ENCODE results near the gene RPRML.

Gene RPRML

DNA sequence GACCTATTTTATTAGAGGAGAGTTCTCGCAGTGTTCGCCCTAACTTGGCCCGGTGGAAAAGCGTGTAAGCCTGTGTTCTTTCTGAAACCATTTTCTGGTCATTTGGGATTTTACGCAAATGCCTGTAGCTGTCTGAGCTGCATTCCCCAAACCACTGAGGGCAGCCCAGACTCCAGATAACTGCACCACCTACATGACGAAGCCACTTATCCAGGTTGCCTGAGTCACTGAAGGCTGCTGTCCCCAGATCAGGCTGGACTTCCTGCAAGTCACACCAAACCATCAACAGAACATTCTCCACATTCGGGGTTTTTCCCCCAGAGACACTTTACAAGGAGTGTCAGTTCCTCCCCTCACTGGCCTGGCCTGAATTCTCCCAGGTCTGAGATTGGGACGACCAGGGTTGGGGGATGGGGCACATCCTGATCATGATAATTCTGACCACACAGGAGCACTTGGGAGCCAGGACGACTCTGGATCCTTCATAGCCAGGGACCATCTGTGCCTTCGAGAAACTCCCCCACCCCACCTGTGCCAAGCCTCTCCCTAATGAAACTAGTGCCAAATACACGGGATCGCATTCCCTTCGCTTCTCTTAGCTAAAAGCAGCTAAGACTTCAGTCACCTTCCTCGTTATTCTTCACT lies 2.3 kb downstream of the RPRML start:
- no peak overlapping the region for H3K9ac ChIP-seq (ENCODE audit: low read depth in 1 of 2, low read length in 2 of 2)
- no peak overlapping the region for H3K4me3 ChIP-seq (ENCODE audit: low read length in 2 of 2)

DNA sequence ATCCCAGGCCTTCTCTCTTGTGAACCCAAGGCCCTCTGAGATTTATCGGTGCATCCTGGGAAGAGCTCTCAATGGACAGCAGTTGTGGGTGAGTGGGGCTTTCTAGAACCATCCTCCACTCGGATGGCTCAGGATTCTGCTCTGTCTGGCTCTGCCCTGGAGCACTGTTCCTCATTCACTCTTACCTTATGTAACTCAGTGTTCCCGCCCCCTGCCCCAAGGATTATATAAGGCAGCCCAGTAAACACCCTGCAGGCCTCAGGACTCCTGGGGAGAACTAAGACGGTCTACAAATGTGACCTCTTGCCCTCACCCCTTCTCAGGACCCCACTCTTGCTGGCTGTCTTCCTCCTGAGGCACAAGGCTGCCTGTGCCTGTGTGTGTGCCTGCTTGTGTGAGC lies 3.8 kb downstream of the RPRML start:
- no peak overlapping the region for H3K4me3 ChIP-seq (ENCODE audit: low read length in 2 of 2)
- H3K9ac ChIP-seq (ENCODE audit: low read depth in 1 of 2, low read length in 2 of 2) = no peak overlapping the region
- H3K4me1 ChIP-seq (ENCODE audit: control insufficient read depth in 2 of 2, insufficient read depth in 2 of 2, low read length in 2 of 2) = peaks cover 11 to 14% of the 10 kb centered on the region in 2 donors
- H3K9me3 ChIP-seq (ENCODE audit: control insufficient read depth in 2 of 2, low read length in 2 of 2) = no peaks in the 10 kb centered on the region
- H3K36me3 ChIP-seq (ENCODE audit: control insufficient read depth in 2 of 2, insufficient read depth in 2 of 2, low read length in 2 of 2) = no peaks in the 10 kb centered on the region
- no peak overlapping the region for H3K27ac ChIP-seq (ENCODE audit: low read depth in 2 of 2, low read length in 2 of 2)
- peaks cover 13 to 22% of the 10 kb centered on the region in 2 donors for H3K27me3 ChIP-seq (ENCODE audit: control insufficient read depth in 2 of 2, insufficient read depth in 2 of 2, low read length in 2 of 2)

More for the DNA sequence above, 2.3 kb downstream of the RPRML start:
- peaks cover 11 to 14% of the 10 kb centered on the region in 2 donors for H3K4me1 ChIP-seq (ENCODE audit: control insufficient read depth in 2 of 2, insufficient read depth in 2 of 2, low read length in 2 of 2)
- no peaks in the 10 kb centered on the region for H3K9me3 ChIP-seq (ENCODE audit: control insufficient read depth in 2 of 2, low read length in 2 of 2)
- H3K27me3 ChIP-seq (ENCODE audit: control insufficient read depth in 2 of 2, insufficient read depth in 2 of 2, low read length in 2 of 2) = peaks cover 15 to 22% of the 10 kb centered on the region in 2 donors
- H3K27ac ChIP-seq (ENCODE audit: low read depth in 2 of 2, low read length in 2 of 2) = no peak overlapping the region
- H3K36me3 ChIP-seq (ENCODE audit: control insufficient read depth in 2 of 2, insufficient read depth in 2 of 2, low read length in 2 of 2) = no peaks in the 10 kb centered on the region

DNA sequence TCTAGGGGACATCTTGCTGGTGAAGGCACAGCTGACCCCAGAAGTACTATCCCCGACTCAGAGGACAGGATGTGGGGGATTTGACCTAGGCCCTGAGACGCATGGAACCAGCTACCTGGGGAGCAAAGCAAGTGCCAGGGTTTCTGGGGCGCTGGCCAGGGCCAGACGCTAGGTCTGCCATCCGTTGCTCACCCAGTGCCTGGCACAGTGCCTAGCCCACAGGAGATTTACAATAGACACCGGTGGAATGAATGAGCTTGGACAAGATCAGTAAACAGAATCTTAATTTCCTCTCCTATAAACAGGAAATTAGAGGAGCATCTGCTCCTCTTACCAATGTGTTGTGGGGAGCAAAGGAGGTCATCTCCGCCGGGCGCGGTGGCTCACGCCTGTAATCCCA lies 5.0 kb downstream of the RPRML start:
- Histone ChIP-seq H3K9me3 (ENCODE audit: control insufficient read depth in 2 of 2, low read length in 2 of 2) (no peaks in the 10 kb centered on the region), H3K36me3 (ENCODE audit: control insufficient read depth in 2 of 2, insufficient read depth in 2 of 2, low read length in 2 of 2) (no peaks in the 10 kb centered on the region), H3K4me1 (ENCODE audit: control insufficient read depth in 2 of 2, insufficient read depth in 2 of 2, low read length in 2 of 2) (peaks cover 6 to 10% of the 10 kb centered on the region in 2 donors), H3K27ac (ENCODE audit: low read depth in 2 of 2, low read length in 2 of 2) (no peak overlapping the region), H3K27me3 (ENCODE audit: control insufficient read depth in 2 of 2, insufficient read depth in 2 of 2, low read length in 2 of 2) (peaks cover 11 to 22% of the 10 kb centered on the region in 2 donors), H3K4me3 (ENCODE audit: low read length in 2 of 2) (no peak overlapping the region), H3K9ac (ENCODE audit: low read depth in 1 of 2, low read length in 2 of 2) (no peak overlapping the region)

GRCh38 chr17:46972346-46972745 lies 6.7 kb downstream of the RPRML start:
- Histone ChIP-seq H3K9me3 (ENCODE audit: control insufficient read depth in 2 of 2, low read length in 2 of 2) (no peaks in the 10 kb centered on the region), H3K27me3 (ENCODE audit: control insufficient read depth in 2 of 2, insufficient read depth in 2 of 2, low read length in 2 of 2) (peaks cover 6 to 10% of the 10 kb centered on the region in 2 donors), H3K4me1 (ENCODE audit: control insufficient read depth in 2 of 2, insufficient read depth in 2 of 2, low read length in 2 of 2) (peaks cover 0 to 5% of the 10 kb centered on the region in 2 donors), H3K27ac (ENCODE audit: low read depth in 2 of 2, low read length in 2 of 2) (no peak overlapping the region), H3K4me3 (ENCODE audit: low read length in 2 of 2) (no peak overlapping the region), H3K9ac (ENCODE audit: low read depth in 1 of 2, low read length in 2 of 2) (no peak overlapping the region), H3K36me3 (ENCODE audit: control insufficient read depth in 2 of 2, insufficient read depth in 2 of 2, low read length in 2 of 2) (no peaks in the 10 kb centered on the region)

GRCh38 chr17:46971647-46972300 lies 7.3 kb downstream of the RPRML start:
- peaks cover under 1 to 6% of the 10 kb centered on the region in 2 donors for H3K27me3 ChIP-seq (ENCODE audit: control insufficient read depth in 2 of 2, insufficient read depth in 2 of 2, low read length in 2 of 2)
- peaks cover 0 to 5% of the 10 kb centered on the region in 2 donors for H3K4me1 ChIP-seq (ENCODE audit: control insufficient read depth in 2 of 2, insufficient read depth in 2 of 2, low read length in 2 of 2)
- H3K4me3 ChIP-seq (ENCODE audit: low read length in 2 of 2) = no peak overlapping the region
- H3K27ac ChIP-seq (ENCODE audit: low read depth in 2 of 2, low read length in 2 of 2) = no peak overlapping the region
- no peak overlapping the region for H3K9ac ChIP-seq (ENCODE audit: low read depth in 1 of 2, low read length in 2 of 2)
- no peaks in the 10 kb centered on the region for H3K9me3 ChIP-seq (ENCODE audit: control insufficient read depth in 2 of 2, low read length in 2 of 2)
- H3K36me3 ChIP-seq (ENCODE audit: control insufficient read depth in 2 of 2, insufficient read depth in 2 of 2, low read length in 2 of 2) = no peaks in the 10 kb centered on the region

DNA sequence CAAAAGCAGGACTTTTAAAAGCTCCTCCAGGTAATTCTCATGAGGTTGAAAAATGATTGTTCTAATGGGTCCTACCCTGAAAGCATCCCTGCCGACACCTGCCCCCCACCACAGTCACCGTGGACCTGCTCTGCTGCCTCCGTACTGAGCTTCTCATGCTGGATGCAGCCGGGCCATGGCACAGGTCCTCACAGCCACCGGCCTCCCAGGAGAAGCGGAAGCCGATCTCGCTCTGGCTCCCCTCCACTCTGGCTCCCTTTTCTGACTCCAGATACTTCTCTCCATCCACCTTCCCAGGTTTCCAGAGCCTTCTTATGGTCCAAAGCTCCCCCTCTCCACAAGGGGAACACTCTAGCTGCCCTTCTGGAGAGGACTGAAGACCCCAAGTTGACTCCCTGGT lies 10.2 kb downstream of the RPRML start:
- Histone ChIP-seq H3K9ac (ENCODE audit: low read depth in 1 of 2, low read length in 2 of 2) (no peak overlapping the region), H3K27ac (ENCODE audit: low read depth in 2 of 2, low read length in 2 of 2) (no peak overlapping the region), H3K9me3 (ENCODE audit: control insufficient read depth in 2 of 2, low read length in 2 of 2) (no peaks in the 10 kb centered on the region), H3K4me3 (ENCODE audit: low read length in 2 of 2) (no peak overlapping the region), H3K36me3 (ENCODE audit: control insufficient read depth in 2 of 2, insufficient read depth in 2 of 2, low read length in 2 of 2) (no peaks in the 10 kb centered on the region), H3K4me1 (ENCODE audit: control insufficient read depth in 2 of 2, insufficient read depth in 2 of 2, low read length in 2 of 2) (peaks cover 0 to 5% of the 10 kb centered on the region in 2 donors), H3K27me3 (ENCODE audit: control insufficient read depth in 2 of 2, insufficient read depth in 2 of 2, low read length in 2 of 2) (peaks cover 0 to 2% of the 10 kb centered on the region in 2 donors)

DNA sequence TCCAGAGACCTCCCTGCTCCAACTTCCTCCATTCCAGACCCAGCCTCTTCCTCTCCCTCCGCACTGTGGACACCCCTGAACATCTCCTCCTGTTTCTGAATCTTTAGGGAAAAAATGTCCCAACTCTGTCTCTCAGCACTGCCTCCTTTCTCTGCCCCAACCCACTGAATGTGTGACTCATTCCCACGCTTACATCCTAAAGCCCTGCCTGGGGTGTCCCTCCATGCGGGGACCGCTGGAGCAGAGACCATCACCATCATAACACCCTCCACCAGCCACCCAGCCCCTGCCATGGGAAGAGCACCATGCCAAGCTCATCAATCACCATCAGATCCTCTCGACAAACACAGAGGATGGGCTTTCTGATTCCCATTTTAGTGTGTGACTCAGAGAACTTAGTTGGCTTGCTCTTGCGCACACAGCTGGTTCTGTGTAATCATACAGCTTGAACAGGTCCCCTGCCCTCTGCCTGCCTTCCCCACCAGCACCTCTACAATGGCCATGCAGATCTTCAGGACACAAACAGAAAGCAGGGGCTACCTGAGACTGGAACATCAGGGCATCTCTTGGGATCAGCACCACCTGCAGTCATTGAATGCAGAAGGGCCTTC lies 10.7 kb downstream of the RPRML start:
- H3K27me3 ChIP-seq (ENCODE audit: control insufficient read depth in 2 of 2, insufficient read depth in 2 of 2, low read length in 2 of 2) = peaks cover 0 to 2% of the 10 kb centered on the region in 2 donors
- H3K4me3 ChIP-seq (ENCODE audit: low read length in 2 of 2) = no peak overlapping the region
- H3K9me3 ChIP-seq (ENCODE audit: control insufficient read depth in 2 of 2, low read length in 2 of 2) = no peaks in the 10 kb centered on the region
- peaks cover 0 to 5% of the 10 kb centered on the region in 2 donors for H3K4me1 ChIP-seq (ENCODE audit: control insufficient read depth in 2 of 2, insufficient read depth in 2 of 2, low read length in 2 of 2)
- H3K27ac ChIP-seq (ENCODE audit: low read depth in 2 of 2, low read length in 2 of 2) = no peak overlapping the region
- H3K36me3 ChIP-seq (ENCODE audit: control insufficient read depth in 2 of 2, insufficient read depth in 2 of 2, low read length in 2 of 2) = no peaks in the 10 kb centered on the region
- no peak overlapping the region for H3K9ac ChIP-seq (ENCODE audit: low read depth in 1 of 2, low read length in 2 of 2)

DNA sequence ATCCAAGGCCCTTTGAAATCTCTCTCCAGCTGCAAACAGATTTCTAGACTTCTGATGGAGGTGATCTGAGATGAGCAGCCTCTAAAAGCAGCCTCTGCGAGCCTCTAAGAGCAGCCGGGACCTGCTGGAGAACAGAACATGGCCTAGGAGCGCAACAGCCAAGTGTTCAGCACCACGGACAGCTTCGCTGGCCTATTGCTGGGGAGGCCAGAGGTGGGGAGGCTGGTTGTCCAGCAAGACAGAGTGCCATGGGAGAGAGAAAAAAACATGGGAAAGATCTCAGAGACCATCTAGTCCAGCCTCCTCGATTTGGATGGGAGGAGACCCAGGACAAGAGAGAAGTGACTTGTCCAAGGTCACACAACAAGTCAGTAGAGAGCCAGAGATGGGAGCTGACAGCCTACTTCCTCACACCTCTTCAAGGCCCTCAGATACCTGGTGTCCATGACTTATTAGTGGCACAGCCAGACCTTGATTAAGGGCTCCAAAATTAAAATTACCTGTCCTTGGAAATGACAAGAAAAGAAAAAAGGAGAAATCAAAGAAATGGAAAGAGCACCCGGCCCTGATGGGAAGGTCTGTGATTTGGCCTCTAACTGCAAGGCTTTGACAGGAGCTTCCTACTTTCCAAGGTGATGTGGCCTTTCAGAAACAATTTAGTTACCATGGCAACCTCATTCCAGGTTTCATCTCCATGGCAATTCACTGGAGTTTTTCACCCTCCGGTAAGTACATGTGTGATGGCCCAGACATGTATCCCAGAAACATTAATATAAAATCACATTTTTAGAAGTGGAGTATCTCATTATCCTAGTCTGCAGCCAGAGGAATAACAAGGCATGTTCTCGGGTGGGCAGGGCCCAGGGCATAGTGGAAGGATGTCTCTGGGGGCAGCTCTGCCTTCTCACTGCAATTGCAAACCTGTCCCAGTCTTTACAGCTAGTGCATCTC lies 14.5 kb downstream of the RPRML start:
- H3K9me3 ChIP-seq (ENCODE audit: control insufficient read depth in 2 of 2, low read length in 2 of 2) = no peaks in the 10 kb centered on the region
- H3K27me3 ChIP-seq (ENCODE audit: control insufficient read depth in 2 of 2, insufficient read depth in 2 of 2, low read length in 2 of 2) = peaks cover 0 to 2% of the 10 kb centered on the region in 2 donors
- no peak overlapping the region for H3K9ac ChIP-seq (ENCODE audit: low read depth in 1 of 2, low read length in 2 of 2)
- H3K27ac ChIP-seq (ENCODE audit: low read depth in 2 of 2, low read length in 2 of 2) = no peak overlapping the region
- no peaks in the 10 kb centered on the region for H3K4me1 ChIP-seq (ENCODE audit: control insufficient read depth in 2 of 2, insufficient read depth in 2 of 2, low read length in 2 of 2)
- no peak overlapping the region for H3K4me3 ChIP-seq (ENCODE audit: low read length in 2 of 2)
- H3K36me3 ChIP-seq (ENCODE audit: control insufficient read depth in 2 of 2, insufficient read depth in 2 of 2, low read length in 2 of 2) = no peaks in the 10 kb centered on the region

- no peaks in the 10 kb centered on the region for H3K36me3 ChIP-seq (ENCODE audit: control insufficient read depth in 2 of 2, insufficient read depth in 2 of 2, low read length in 2 of 2)
- H3K4me3 ChIP-seq (ENCODE audit: low read length in 2 of 2) = no peak overlapping the region
- peaks cover 2 to 3% of the 10 kb centered on the region in 2 donors for H3K27me3 ChIP-seq (ENCODE audit: control insufficient read depth in 2 of 2, insufficient read depth in 2 of 2, low read length in 2 of 2)
- H3K9me3 ChIP-seq (ENCODE audit: control insufficient read depth in 2 of 2, low read length in 2 of 2) = no peaks in the 10 kb centered on the region
- H3K4me1 ChIP-seq (ENCODE audit: control insufficient read depth in 2 of 2, insufficient read depth in 2 of 2, low read length in 2 of 2) = no peaks in the 10 kb centered on the region
- no peak overlapping the region for H3K27ac ChIP-seq (ENCODE audit: low read depth in 2 of 2, low read length in 2 of 2)
- H3K9ac ChIP-seq (ENCODE audit: low read depth in 1 of 2, low read length in 2 of 2) = no peak overlapping the region
Measured at GRCh38 chr17:46963571-46963970, 15.5 kb downstream of the RPRML start.

Data from mucosa of rectum (tissue), 2 donors.